Mammary epithelial cell (primary cell): Measurements from ENCODE around the gene GALNT5.

ENCODE experiments used
- EZH2 ChIP-seq: IDR thresholded peaks from 2 replicates; pipeline ENCODE4 v1.6.1; 2012; ENCODE audit warnings: low read length, inconsistent platforms, borderline replicate concordance
- TF ChIP-seq, protein P1 (sequence below), 2 donors: IDR thresholded peaks in 1 of 2; conservative IDR thresholded peaks in 1 of 2; 2 replicates each; pipeline ENCODE4 v1.5.1; 2011 to 2012; ENCODE audit warnings: inconsistent platforms in 2 of 2, low read length in 2 of 2, mild to moderate bottlenecking in 2 of 2, control low read depth in 1 of 2, low read depth in 1 of 2; ENCODE audit not compliant: insufficient read depth in 1 of 2; ENCODE audit errors: extremely low read depth in 1 of 2

DNA sequence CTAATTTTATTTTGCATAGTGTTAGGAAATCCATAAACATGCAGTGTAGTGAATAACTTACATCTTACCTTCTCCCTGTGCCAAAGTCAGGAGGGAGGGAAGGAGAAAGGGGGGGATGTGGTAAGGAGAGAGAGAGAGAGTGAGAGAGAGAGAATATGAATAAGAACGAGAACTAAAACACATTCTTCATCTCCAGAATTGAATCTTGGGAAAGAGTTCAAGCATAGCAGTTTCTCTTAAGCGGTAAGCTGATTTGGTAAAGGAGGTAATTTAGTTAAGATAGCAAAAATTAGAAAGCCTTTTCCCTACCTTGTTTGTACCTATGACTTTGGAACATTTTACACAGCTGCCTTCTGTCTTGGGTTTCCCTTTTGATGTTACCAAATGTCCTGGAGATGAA lies 52.4 kb downstream of the GALNT5 start:
- TF ChIP-seq, protein P1, sequence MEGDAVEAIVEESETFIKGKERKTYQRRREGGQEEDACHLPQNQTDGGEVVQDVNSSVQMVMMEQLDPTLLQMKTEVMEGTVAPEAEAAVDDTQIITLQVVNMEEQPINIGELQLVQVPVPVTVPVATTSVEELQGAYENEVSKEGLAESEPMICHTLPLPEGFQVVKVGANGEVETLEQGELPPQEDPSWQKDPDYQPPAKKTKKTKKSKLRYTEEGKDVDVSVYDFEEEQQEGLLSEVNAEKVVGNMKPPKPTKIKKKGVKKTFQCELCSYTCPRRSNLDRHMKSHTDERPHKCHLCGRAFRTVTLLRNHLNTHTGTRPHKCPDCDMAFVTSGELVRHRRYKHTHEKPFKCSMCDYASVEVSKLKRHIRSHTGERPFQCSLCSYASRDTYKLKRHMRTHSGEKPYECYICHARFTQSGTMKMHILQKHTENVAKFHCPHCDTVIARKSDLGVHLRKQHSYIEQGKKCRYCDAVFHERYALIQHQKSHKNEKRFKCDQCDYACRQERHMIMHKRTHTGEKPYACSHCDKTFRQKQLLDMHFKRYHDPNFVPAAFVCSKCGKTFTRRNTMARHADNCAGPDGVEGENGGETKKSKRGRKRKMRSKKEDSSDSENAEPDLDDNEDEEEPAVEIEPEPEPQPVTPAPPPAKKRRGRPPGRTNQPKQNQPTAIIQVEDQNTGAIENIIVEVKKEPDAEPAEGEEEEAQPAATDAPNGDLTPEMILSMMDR (conservative IDR thresholded peaks at IDR 0.05 in 1 of 2, IDR thresholded peaks at IDR 0.05 in 1 of 2; ENCODE audit: extremely low read depth in 1 of 2, insufficient read depth in 1 of 2, low read depth in 1 of 2, low read length in 2 of 2) = no peak
- no peak for TF ChIP-seq EZH2
